Inferior parietal cortex (tissue), 1 donor: Measurements from ENCODE around the gene AP2B1.
"Not testable (repeated sequence)": the region's sequence is repeated elsewhere in the genome, so short reads cannot be mapped to it uniquely, and the experiment has no call there.

Source experiments
- DNase-seq: peaks from one replicate; pipeline ENCODE4 v3.0.0-alpha.2; 2016; ENCODE audit errors: extremely low spot score

The AP2B1 gene

DNA sequence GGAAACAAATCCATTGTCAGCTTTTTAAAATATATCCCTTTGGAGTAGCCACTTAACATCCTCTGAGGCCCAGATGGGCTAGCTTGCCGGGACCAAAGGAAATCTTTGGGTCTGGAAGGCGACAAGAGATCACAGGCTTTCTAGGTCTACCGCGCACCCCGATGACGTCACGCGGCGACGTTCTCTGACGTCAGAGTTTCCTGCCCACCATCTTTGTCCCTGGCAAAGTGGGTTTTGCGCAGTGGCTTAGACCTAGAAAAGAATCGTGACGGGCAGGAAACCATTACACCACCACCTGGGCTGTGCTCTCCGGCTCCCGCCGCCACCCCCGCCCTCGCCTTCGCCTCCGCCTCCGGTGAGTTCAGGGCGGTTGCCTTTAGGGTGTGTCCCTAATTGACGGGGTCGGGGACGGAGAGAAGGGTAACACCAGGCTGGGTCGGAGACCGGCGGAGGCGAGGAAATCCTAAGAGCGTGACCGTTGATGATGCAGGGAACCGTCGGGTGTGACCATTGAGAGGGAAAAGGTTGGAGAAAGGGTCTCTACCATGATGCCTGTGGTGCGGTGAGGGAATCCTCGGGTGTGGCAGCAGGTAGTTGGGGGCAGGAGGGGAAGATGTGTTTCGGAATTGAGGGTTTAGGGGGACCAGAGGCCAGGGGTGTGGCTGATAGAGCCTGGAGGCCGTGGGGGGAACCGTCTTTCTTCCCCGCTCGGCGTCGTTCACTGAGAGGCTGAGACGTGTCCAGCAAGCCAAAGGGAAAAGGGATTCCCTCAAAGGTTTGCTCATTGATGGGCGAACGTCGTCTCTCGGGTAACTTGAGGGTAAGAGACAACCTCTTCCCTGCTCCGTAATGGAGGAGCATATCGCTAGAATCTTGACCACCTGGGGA, at the start of gene AP2B1:
TSS of gene AP2B1 (plus strand) at position 249 of the 888 bp plus-strand sequence. CDS start 6,709 bp downstream, outside the sequence.
- DNase-seq, result peak; percentile 93

DNA sequence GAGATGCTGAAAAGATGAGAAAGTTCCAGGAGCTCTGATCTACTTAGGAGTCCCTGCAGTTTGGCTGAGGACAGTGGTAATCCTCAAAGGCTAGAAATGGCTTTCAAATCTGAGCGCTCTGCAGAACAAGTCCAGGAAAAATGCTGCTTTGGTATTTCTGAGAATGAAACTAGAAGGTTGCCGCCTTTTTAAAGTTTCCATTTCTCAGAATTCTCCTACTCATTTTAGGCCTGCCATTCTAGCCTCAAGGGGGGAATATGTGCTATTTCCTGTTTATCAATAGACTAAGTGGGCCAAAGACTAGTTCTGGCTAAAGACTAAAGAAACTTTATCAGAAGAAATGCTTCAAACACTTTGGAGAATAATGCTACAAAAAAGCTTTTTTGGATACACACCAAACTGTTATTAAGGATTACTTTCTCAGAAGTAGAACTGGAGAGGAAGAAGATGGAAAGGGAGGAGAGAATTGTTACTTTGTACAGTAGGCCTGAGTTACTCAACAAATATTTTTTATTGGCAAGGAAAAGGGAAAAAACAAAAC, 49.5 kb upstream of the AP2B1 start, which contains the start of gene SLFN12L:
TSS of gene SLFN12L (minus strand) at position 78 of the 541 bp plus-strand sequence. CDS start 15,314 bp downstream, outside the sequence.
- no peak for DNase-seq

DNA sequence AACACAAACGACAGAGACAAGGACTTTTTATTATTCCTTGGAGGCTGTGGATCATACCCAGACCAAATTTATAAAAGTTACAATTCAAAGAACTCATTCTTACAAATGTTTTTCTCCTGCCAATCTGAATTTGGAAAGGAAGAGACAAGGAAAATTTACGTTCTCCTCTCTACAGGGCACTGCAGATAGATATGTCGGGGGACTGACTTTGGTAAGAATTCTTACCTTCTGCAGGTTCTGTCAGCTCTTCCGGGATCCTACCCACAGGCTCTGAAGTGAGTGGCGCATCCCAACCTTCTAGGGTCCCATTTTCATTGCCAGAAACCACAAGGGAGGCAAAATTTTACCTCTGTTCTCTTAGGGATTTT, 47.5 kb upstream of the AP2B1 start:
- no peak for DNase-seq

DNA sequence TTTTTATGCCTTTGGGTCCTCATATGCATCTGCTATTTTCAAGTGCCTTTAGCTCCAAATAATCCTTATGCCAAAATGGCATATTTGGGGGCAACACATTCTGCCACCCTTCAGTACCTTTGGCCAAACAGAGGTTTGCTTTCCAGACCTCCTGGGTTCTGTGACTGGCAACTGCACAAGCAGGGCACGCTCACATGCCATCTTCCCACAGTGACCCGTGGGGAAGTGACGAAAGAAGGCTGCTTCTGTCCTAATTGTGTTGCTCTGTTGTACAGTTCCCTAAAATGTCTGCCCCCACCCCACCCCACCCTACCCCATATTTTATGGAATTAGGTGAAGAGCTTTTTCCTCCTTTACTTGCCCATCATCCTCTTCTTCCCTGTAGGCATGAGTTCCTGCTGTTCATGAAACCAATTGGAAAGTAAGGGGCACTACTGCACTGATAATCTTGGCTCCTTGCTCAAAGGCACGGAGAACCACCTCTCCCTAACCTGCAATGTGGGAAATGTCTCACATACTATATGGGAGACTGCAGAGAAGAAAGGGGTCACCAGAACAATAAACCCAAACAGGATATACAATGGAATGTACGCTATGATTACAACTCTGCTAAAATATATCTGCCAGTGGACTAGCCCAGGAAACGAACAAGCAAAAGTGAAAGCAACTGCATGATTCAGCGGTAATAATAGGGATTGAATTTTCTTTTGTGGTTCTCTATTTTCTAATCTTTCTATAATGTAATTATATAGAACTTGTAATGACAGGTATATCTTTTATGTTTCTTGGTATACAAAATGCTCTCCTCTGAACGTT, 46.3 kb upstream of the AP2B1 start:
- DNase-seq, result no peak

DNA sequence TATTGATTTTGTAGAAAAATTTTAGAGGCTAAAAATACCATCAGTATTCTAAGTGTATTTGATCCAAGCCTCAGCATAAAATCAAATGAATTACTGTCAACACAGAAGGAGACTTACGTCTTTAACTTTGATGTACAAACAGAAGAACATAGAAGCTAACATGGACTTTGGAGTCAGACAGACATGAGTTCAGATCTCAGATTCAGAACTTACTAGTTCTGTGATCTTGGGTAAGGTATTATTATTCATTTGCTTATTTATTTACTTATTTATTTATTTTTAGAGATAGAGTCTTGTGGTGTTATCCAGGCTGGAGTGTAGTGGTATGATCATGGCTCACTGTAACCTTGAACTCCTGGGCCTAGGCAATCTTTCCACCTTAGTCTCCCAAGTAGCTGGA, 45.7 kb upstream of the AP2B1 start:
- DNase-seq, result no peak

DNA sequence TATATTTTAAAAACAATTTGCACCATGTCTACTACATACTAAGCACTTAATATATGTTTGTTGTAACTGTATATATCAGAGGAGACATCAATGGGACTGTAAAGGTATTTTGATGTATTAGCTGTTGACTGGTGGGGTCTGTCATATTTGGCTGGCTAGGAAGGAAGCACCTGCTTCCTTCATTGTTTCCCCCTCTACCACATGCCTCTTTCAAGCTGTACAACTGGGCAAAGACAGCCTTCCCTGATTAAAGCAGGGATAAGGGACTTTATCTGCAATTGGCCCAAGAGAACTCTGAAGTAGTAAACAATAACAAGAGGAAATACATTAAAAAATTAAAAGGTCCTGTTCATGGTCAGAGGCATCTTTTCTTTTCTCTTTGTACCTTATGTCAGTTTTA, 44.1 kb upstream of the AP2B1 start:
- DNase-seq, result no peak

DNA sequence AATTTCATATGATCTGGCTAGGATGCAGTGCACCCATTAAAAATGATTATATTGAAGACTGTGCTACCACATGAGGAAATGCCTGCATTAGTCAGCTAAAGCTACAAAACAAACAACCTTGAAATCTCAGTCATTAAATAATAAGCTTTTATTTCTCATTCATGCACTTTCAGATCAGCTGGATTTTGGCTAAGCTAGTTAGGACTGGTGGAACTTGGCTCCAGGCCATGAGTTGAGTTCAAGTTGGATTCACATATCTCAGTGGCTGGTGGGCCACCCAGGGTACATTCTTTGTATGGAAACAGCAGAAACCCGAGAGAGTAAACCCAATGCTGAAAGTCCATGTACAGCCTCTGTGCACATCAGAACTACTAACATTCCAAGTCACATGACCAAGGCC, 43.3 kb upstream of the AP2B1 start:
- DNase-seq, result no peak

DNA sequence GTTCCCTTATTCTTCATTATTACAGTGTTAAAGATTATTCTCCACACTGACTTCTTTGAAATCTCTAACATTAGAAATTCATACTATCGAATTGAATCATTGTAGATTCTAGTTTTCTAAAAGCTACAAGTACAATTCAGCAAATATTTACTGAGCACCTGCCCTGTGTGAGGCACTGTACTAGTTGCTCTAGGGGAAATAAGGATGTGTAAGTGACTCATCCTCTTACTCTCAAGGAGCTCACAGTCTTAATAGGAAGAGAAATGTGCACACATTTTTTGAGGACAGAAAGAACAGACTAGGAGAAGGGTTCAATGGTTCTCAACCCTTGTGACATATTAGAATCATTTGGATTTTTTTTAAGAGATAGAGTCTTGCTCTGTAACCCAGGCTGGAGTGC, 42.0 kb upstream of the AP2B1 start:
- DNase-seq, result no peak

DNA sequence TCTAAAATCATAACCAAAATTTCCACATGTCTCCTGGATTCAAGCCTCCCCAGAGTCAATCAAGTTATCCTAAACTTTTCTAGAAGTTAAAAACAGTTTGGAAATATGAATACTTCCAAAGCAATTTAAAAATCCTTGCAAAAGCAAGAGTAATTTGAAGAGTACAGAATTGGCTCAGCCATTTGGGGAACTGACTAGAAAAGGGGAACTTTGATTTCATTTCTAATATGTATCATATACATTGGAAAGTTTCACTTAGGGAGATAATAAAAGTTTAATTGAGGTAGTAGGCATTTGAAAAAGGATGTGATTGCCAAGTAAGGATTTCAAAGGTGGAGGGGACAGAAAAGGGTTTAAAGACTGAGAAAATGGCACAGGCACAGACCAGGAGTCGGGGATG, 40.6 kb upstream of the AP2B1 start:
- DNase-seq, result no peak

DNA sequence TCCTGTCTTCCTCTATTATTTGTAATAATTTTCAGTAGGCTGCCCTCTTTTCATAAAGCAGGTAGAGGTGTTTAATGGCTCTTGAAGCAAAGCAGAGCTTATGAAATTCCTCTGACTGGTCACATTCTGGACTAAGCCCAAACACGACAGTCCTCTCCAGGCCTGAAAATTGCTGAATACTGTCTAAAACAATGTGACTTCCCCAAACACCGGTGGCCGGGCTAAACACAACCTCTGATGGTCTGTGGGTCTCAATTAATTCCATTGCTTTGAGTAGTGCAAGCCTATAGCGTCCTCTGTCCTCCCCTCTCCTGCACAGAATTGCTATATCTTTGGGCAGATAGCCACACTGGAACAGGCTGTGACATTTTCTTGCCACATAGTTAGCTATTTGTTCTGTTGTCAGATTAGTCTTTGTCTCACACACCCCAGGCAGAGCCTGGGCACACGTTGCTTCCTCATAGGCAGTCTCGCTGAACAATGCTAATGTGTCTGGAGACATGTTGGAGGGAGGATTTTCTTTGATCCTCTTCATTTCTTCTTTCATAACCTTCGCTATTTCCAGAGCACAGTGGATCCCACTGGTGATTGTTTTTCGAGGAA, 38.8 kb upstream of the AP2B1 start:
- no peak for DNase-seq

DNA sequence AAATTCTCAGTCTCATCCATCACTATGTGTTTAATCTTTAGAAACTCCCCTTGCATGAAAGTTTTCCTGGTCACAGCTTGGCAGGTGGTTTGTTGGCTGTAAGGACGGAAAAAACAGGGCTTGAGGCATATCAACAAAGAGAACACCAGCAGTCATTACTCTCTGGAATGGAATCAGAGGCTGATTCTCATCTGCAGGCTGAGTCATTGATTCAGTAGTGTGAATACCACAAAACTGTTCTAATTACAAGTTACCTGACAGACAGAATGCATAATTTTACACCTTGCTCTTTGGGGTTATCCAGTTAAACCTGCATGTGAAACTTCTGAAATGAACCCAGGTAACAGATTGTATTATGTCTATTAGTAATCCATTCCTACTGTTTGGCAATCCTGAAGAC, 38.1 kb upstream of the AP2B1 start:
- no peak for DNase-seq

DNA sequence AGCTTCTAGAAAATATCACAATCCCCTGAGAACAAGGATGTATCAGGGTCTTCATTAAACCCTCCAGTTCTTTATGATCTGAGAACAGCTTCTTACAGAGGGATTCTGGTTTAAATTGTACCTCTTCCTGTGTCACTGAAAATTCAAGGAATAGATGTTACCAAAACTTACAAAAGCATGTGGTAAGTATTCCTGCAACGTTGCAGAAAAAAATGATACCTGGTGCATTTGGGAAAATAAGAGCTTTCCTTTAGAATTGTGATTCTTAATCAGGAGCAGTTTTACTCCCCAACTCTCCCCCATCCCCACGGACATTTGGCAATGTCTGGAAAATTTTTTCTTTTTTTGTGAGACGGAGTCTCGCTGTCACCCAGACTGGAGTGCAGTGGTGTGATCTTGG, 33.8 kb upstream of the AP2B1 start:
- DNase-seq, result no peak

DNA sequence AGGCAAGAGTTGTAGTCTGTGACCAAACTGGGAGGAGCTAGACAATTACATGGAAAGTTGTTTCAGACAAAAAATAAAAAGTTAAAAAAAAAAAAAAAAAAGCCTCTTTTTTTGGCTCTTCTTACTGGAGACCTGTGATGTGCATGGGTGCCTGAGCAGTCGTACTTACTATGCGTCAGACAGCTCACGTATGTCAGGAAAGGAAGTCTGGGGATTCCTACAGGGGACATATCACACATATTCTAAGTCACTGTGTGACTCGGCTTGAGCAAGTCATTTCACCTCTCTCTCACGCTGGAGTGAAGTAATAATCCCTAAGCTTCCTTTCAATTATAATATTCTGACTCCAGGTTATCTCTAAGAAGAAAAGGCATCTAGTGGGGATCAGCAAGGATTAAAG, 32.5 kb upstream of the AP2B1 start:
- no peak for DNase-seq

DNA sequence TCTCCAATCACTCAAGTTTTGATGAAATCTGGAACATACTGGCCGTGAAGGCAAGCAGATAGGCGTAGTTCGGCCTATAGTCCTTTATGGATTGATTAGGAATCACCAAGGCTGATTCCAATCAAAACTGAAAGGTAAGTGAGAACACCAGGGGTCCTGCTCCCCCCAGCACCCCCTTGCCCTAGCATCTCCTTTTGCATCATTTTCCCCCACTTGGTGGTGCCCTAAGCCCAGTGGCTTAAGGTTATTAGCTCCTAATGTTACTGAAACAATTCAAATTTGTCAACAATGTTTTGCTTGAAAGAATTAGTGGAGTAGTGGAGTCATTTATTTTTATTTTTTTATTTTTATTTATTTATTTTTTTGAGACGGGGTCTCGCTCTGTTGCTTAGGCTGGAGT, 31.4 kb upstream of the AP2B1 start:
- no peak for DNase-seq

DNA sequence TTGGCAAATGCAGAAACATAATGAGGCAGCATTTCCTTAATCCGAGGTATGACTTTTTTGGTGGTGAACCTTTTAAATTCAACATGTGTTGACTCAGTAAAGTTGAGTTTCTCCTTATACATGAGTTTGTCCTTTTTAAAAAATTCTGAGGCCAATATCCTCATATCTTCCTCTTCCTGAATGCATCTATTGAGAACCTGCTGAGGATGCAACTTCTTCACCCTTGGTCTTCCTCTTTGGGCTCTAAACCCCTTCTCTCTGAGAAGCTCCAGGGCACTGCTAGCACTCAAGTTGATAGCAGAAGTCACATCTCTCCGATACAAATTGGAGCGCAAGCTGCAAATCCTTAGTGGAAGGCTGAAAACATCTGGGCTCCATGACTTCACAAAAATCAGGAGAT, 29.8 kb upstream of the AP2B1 start:
- DNase-seq, result no peak

DNA sequence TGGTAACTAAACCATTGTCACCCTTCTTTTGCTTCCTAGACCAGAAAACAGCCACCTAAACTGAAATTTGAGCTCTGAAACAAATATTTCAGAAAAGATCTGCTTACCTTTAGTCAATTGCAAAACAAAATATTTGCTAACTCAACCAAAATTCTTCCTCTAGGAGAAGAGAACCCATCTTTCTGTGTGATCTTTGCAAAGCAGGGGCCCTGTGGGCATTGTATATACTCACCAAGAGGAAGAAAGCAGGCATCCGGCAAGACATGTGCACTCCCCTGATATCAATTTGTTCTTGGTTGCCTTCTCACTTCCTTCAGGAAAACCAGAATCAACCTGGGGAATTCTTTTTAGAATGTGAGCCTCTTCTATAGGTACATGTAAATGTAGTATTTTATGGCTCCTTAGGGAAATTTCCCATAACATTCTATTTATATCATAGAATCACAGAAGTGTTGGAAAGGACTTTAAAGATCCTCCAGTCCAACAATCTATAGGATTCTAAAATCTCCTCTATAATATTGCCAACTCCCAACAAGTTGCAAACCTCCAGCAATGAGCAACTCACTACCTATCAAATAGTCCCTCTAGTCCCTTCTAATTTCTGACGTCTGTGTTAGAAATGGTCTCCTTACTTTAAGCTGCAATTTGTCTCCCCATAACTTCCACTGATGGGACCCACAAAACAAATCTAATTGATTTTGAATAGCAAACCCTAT, 27.5 kb upstream of the AP2B1 start:
- no peak for DNase-seq

DNA sequence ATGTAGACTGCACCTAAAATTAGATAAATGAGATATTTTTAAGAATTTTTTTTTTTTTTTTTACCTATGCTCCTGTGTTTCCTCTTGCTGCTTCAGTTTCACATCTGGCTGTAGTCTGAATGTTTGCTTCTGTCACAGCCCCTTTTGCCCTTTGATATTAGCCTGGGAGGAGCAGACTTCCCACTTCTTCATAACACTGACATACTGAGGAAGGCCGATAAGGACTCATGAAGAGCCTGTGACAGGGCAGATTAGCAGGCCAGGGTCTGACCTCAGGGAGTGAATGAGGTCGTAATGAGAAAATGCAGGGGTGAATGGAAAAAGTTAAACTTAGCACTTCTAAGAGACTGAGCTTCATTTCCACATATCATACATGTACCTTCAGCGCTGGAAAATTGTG, 26.4 kb upstream of the AP2B1 start, which contains the start of gene SLFN14:
TSS of gene SLFN14 (minus strand) at position 117 of the 400 bp plus-strand sequence. CDS start 2,757 bp downstream, outside the sequence.
- DNase-seq, result peak; percentile 35

DNA sequence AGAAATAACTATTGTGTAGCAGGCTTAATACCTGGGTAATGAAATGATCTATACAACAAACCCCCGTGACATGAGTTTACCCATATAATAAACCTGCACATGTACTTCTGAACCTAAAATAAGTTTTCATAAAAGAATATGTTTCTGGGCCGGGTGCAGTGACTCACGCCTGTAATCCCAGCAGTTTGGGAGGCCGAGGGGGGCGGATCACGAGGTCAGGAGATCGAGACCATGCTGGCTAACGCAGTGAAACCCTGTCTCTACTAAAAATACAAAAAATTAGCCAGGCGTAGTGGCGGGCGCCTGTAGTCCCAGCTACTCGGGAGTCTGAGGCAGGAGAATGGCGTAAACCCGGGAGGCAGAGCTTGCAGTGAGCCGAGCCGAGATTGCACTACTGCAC, 23.9 kb upstream of the AP2B1 start:
- DNase-seq, result not testable (repeated sequence)

DNA sequence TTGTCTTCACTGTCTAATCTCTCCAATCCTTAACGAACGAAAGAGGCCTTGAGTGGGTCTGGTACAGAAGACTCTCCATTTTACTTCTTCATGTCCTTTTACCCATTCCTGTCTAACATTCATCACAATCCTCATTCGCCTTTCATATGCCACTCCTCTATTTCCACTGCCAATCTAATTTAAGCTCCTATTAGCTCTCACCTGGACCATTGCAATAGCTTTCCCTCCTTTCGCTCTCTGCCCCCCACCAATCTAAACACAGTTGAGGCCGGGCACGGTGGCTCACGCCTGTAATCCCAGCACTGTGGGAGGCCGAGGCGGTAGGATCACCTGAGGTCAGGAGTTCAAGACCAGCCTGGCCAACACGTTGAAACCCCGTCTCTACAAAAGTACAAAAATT, 20.2 kb upstream of the AP2B1 start:
- no peak for DNase-seq

DNA sequence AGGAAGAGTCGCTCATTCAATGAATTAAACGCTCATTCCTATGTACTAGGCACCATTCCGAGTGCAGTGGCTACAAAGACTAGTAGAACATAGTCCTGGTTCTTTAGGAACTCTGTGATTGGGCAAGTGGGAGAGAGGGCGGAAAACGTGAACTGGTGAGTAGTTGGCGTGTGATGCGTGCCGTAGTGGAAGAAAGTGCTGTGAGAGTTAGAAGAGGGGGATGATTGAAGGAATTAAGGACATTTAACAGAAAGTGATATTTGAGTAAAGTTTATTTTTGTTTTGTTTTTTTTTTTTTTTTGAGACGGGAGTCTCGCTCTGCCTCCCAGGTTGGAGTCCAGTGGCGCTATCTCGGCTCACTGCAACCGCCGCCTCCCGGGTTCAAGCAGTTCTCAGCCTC, 18.6 kb upstream of the AP2B1 start:
- DNase-seq, result no peak

DNA sequence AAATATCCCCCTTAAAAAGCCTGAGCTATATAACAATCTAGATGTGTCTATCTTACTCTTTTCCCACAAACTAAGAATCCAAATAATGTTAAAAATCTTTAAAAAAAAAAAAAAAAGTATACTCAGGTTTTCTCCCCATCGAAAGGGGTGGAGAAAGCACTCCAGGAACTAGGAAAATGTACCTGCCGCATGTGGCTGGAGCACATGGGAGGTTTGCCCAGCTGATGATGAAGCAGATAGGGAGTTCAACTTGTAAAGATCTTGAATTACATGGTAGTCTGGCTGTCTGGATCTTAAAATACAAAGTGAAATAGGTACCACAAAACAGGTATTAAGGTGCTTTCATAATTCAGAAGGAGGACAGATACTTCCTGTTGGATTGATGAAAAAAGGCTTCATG, 17.7 kb upstream of the AP2B1 start:
- DNase-seq, result no peak
